Panc1 (cell line): Measurements from ENCODE around the gene S1PR2. TPM values are rescaled to one million over a fixed set of nuclear protein-coding genes. Genes with fewer than 3 reads are reported as not detected.

Experiments used
- ATAC-seq: fragments of 200-7000 bp; cut with Tn5 transposase; 2 replicates; pipeline ENCODE4 v1.9.1; 2020; ENCODE audit warnings: mild to moderate bottlenecking, moderate library complexity
- BruUV-seq: library from RNA; stranded (reverse); fragments of 400-500 nt; replicated peaks from 2 replicates; lab custom pipeline; 2021; lab: Mats Ljungman, UMichigan
- CTCF ChIA-PET: fragments of 300-600 bp; sonication (Branson Sonifier 250); formaldehyde crosslinking; loops from one replicate; lab custom pipeline; 2022; ENCODE audit warnings: antibody characterized with exemption; lab: Charles Lee
- POLR2A ChIA-PET: fragments of 300-600 bp; sonication (Branson Sonifier 250); formaldehyde crosslinking; loops from one replicate; lab custom pipeline; 2022; ENCODE audit warnings: antibody characterized with exemption; lab: Charles Lee
- DNase-seq: peaks from one replicate; pipeline ENCODE4 v3.0.0-alpha.2; 2010; ENCODE audit warnings: low read depth, low spot score
- H3K27ac ChIP-seq: 2 replicates; pipeline ENCODE4 v1.5.1; 2011; ENCODE audit warnings: mild to moderate bottlenecking, low read length, inconsistent platforms
- H3K27me3 ChIP-seq: fragments of 200-500 bp; sonication (Bioruptor generic); 2 replicates; pipeline ENCODE4 v1.6.0; 2014; ENCODE audit warnings: low read length, inconsistent platforms; ENCODE audit not compliant: control insufficient read depth, insufficient read depth
- H3K36me3 ChIP-seq: fragments of 200-500 bp; sonication (Bioruptor generic); 2 replicates; pipeline ENCODE4 v1.5.1; 2014; ENCODE audit warnings: inconsistent platforms, mild to moderate bottlenecking, low read length, moderate library complexity; ENCODE audit not compliant: control insufficient read depth, insufficient read depth
- H3K4me1 ChIP-seq: 2 replicates; pipeline ENCODE4 v1.5.1; 2011; ENCODE audit warnings: inconsistent platforms, mild to moderate bottlenecking, low read length, moderate library complexity; ENCODE audit not compliant: control insufficient read depth, insufficient read depth
- H3K4me3 ChIP-seq, 2 experiments: 2 replicates each; pipeline ENCODE4 v1.5.1; 2011 to 2012; ENCODE audit warnings: low read depth in 2 of 2, low read length in 2 of 2, mild to moderate bottlenecking in 2 of 2, inconsistent platforms in 1 of 2, moderate library complexity in 1 of 2
- H3K9me3 ChIP-seq: fragments of 200-500 bp; sonication (Bioruptor generic); 2 replicates; pipeline ENCODE4 v1.5.1; 2014; ENCODE audit warnings: low read depth, mild to moderate bottlenecking, inconsistent platforms, low read length, moderate library complexity; ENCODE audit not compliant: control insufficient read depth, insufficient read depth
- POLR2AphosphoS5 ChIP-seq: IDR thresholded peaks from 2 replicates; pipeline ENCODE4 v1.6.1; 2012; ENCODE audit warnings: mild to moderate bottlenecking, low read depth, low read length, moderate library complexity
- SIN3A ChIP-seq: IDR thresholded peaks from 2 replicates; pipeline ENCODE4 v1.6.1; 2012; ENCODE audit warnings: low read depth, mild to moderate bottlenecking, low read length, moderate library complexity, borderline replicate concordance; ENCODE audit not compliant: insufficient read depth
- TCF7L2 ChIP-seq: IDR thresholded peaks from 2 replicates; pipeline ENCODE4 v1.6.1; 2011; ENCODE audit warnings: mild to moderate bottlenecking, low read depth, low read length, inconsistent platforms
- in situ Hi-C: cut with HindIII; loops from 2 replicates; pipeline ENCODE4 v1.10.0; 2016; ENCODE audit warnings: low sequenced_read_pairs, low pct_unique_long_range_greater_than_20kb
- intact Hi-C: fragments of 100-400 bp; cut with micrococcal nuclease; formaldehyde crosslinking; loops from one replicate; pipeline ENCODE4 v1.10.0; 2022; ENCODE audit not compliant: unreplicated experiment
- total RNA-seq: library from RNA; stranded (reverse); gene quantifications from one replicate; pipeline ENCODE4 v1.2.1, GENCODE V29; 2021; ENCODE audit not compliant: unreplicated experiment
- TF ChIP-seq, protein P1 (sequence below): fragments of 450-650 bp; IDR thresholded peaks from 2 replicates; pipeline ENCODE4 v1.5.1; 2017; ENCODE audit warnings: mild to moderate bottlenecking
- TF ChIP-seq, protein P2 (sequence below), 2 experiments: IDR thresholded peaks; 2 replicates each; pipeline ENCODE4 v1.6.1; 2011 to 2012; ENCODE audit warnings: low read depth in 2 of 2, control low read depth in 1 of 2, low read length in 1 of 2, mild to moderate bottlenecking in 1 of 2, moderate library complexity in 1 of 2; ENCODE audit not compliant: insufficient read depth in 1 of 2

S1PR2 gene
- total RNA-seq, 1 experiment from 2014 or later = 2.9 TPM

DNA sequence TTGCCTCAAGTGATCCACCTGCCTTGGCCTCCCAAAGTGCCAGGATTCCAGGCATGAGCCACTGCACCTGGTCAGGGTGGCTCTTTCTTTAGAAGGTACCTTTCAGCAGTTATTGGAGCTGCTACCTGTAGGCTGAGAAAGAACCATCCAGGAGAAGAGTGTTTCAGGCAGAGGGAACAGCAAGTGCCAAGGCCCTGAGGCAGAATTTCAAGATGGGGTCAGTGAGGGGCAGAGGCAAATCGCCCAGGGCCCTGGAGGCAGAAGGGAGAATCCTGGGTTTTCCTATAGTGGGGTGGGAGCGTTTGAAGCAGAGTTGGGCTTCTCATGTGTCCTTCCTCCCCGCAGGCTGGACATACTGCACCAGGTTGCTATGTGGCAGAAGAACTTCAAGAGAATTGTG, 23.1 kb upstream of the S1PR2 start:
- no peak for ATAC-seq
- Histone ChIP-seq H3K27me3 (no peaks in the 10 kb centered on the region), H3K36me3 (peaks cover 5% of the 10 kb centered on the region; the same call in 1 of the 2 replicates), H3K4me3 (no peak overlapping the region), H3K9me3 (no peaks in the 10 kb centered on the region), H3K27ac (no peak overlapping the region), H3K4me1 (no peaks in the 10 kb centered on the region)
- intact Hi-C loops = loop anchor here (5.0 kb wide), 1 partner anchor 132 kb away; no protein-coding TSS in a partner anchor
- TF ChIP-seq TCF7L2 (no peak), POLR2AphosphoS5 (no peak)
- TF ChIP-seq, protein P1, sequence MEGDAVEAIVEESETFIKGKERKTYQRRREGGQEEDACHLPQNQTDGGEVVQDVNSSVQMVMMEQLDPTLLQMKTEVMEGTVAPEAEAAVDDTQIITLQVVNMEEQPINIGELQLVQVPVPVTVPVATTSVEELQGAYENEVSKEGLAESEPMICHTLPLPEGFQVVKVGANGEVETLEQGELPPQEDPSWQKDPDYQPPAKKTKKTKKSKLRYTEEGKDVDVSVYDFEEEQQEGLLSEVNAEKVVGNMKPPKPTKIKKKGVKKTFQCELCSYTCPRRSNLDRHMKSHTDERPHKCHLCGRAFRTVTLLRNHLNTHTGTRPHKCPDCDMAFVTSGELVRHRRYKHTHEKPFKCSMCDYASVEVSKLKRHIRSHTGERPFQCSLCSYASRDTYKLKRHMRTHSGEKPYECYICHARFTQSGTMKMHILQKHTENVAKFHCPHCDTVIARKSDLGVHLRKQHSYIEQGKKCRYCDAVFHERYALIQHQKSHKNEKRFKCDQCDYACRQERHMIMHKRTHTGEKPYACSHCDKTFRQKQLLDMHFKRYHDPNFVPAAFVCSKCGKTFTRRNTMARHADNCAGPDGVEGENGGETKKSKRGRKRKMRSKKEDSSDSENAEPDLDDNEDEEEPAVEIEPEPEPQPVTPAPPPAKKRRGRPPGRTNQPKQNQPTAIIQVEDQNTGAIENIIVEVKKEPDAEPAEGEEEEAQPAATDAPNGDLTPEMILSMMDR = no peak
- in situ Hi-C loops = no loop called here
- no peak for DNase-seq
- no TSS peak for BruUV-seq
- CTCF ChIA-PET = no interaction called here
- POLR2A ChIA-PET = no interaction called here

DNA sequence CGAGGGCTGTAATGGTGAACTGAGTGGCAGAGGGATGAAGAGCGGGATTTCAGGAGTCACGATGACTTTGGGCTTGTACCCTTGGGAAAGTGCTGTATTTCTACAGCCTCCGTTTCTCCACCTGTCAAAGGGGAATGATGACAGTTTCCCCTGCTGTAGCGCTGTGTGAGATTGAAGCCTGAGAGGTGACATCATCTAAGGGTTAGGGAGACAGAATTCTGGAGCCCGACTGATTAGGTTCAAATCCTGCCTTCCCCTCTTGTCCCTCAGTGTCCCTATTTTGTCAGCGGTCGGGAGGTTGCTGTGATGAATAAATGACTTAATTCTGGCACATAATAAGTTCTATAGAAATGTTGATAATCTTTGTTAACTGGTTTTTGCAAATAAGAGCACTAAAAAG, 21.6 kb upstream of the S1PR2 start:
- Histone ChIP-seq H3K27ac (peak overlapping the region; percentile 84), H3K27me3 (no peaks in the 10 kb centered on the region), H3K4me3 (peak overlapping the region; percentile 79 to 83), H3K4me1 (no peaks in the 10 kb centered on the region), H3K36me3 (peaks cover 5% of the 10 kb centered on the region; the same call in 1 of the 2 replicates), H3K9me3 (no peaks in the 10 kb centered on the region)
- in situ Hi-C loops = no loop called here
- ChIA-PET POLR2A (interaction anchor here (0.6 kb wide), 1 partner anchor 162 kb away, joined by 9 read pairs; no protein-coding TSS in a partner anchor), CTCF (interaction anchor here (0.6 kb wide), 1 partner anchor 69 kb away, joined by 12 read pairs; no protein-coding TSS in a partner anchor)
- TF ChIP-seq SIN3A (no peak), POLR2AphosphoS5 (no peak), TCF7L2 (no peak)
- TF ChIP-seq, protein P1 = no peak
- TF ChIP-seq, protein P2, sequence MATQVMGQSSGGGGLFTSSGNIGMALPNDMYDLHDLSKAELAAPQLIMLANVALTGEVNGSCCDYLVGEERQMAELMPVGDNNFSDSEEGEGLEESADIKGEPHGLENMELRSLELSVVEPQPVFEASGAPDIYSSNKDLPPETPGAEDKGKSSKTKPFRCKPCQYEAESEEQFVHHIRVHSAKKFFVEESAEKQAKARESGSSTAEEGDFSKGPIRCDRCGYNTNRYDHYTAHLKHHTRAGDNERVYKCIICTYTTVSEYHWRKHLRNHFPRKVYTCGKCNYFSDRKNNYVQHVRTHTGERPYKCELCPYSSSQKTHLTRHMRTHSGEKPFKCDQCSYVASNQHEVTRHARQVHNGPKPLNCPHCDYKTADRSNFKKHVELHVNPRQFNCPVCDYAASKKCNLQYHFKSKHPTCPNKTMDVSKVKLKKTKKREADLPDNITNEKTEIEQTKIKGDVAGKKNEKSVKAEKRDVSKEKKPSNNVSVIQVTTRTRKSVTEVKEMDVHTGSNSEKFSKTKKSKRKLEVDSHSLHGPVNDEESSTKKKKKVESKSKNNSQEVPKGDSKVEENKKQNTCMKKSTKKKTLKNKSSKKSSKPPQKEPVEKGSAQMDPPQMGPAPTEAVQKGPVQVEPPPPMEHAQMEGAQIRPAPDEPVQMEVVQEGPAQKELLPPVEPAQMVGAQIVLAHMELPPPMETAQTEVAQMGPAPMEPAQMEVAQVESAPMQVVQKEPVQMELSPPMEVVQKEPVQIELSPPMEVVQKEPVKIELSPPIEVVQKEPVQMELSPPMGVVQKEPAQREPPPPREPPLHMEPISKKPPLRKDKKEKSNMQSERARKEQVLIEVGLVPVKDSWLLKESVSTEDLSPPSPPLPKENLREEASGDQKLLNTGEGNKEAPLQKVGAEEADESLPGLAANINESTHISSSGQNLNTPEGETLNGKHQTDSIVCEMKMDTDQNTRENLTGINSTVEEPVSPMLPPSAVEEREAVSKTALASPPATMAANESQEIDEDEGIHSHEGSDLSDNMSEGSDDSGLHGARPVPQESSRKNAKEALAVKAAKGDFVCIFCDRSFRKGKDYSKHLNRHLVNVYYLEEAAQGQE (IDR thresholded peaks at IDR 0.05; ENCODE audit: insufficient read depth in 1 of 2, low read depth in 2 of 2, low read length in 1 of 2) = no peak
- no peak for ATAC-seq
- BruUV-seq = no TSS peak
- intact Hi-C loops = loop anchor here (5.0 kb wide), 1 partner anchor 130 kb away; no protein-coding TSS in a partner anchor
- no peak for DNase-seq
